ENCODE results near the gene WDHD1.
"Not testable (repeated sequence)": the region's sequence is repeated elsewhere in the genome, so short reads cannot be mapped to it uniquely, and the experiment has no call there.

The WDHD1 gene

DNA sequence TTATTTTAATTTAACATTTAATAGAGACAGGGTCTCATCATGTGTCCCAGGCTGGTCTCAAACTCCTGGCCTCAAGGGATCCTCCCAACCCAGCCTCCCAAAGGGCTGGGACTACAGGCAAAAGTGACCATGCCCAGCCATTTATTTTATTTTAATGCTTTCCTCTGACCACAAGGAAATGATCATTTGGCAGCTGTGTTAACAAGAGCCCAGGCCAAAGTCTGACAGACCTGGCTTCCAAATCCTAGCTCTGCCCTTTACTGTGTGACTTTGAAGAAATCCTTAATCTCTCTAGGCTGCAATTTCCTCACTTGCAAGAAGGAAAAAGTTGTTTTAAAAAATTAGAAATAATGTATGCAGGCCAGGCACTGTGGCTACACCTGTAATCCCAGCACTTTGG lies 107.6 kb downstream of the WDHD1 start:
- FAIRE-seq, result no peak
- DNase-seq (ENCODE audit: extremely low spot score, insufficient read length, low read depth), result no peak

GRCh38 chr14:54918427-54918826 lies 108.5 kb downstream of the WDHD1 start:
- DNase-seq (ENCODE audit: extremely low spot score, insufficient read length, low read depth), result no peak
- FAIRE-seq, result no peak

GRCh38 chr14:54916101-54916500 lies 110.8 kb downstream of the WDHD1 start:
- DNase-seq (ENCODE audit: extremely low spot score, insufficient read length, low read depth) (no peak), FAIRE-seq (no peak)

DNA sequence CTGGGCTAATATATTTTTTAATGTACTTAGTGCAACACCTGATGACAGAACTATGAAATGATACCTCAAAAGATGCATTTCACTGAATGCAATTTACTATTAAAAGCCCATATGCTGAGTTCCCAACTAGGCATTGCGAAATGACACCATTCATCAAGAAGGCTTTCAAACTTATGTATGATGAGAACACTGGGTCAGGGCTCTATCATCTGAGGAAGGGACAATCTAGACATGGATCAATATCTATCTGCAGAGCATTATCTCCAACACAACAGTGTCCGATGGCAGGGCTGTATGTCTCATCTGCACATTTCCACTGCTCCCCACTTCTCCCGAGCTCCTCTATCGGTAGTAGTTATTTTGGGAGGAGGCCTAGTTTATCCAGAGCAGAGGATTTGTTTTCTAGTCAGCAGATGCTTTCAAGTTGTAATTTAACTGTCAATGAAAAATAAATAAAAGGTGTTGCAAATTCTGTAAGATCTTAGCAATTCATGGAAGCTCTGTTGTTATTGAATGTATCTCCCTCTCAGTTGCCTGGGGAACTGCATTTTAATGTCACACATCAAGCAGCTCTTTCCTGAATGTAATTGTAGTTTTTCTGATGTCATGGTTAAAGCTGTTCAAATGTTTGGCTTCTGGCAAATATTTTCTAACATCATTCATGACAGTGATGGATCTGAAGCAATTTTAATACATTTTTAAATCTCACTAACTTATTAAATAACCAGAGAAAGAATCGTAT lies 116.9 kb downstream of the WDHD1 start:
- DNase-seq (ENCODE audit: extremely low spot score, insufficient read length, low read depth) (no peak), FAIRE-seq (no peak)

DNA sequence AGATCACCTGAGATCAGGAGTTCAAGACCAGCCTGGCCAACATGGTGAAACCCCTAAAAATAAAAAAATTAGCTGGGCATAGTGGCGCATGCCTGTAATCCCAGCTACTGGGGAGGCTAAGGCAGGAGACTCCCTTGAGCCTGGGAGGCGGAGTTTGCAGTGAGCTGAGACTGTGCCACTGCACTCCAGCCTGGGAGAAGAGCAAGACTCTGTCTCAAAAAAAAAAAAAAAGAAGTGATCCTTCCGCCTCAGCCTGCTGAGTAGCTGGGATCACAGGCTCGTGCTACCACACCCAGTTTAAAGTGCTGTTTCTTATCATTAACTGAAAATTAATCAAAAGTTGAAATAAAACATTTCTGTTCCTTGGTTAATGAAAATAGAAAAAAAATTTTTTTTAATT lies 117.9 kb downstream of the WDHD1 start:
- not testable (repeated sequence) for DNase-seq (ENCODE audit: extremely low spot score, insufficient read length, low read depth); FAIRE-seq

- peak; percentile 83 for FAIRE-seq
- no peak for DNase-seq (ENCODE audit: extremely low spot score, insufficient read length, low read depth)
Measured at GRCh38 chr14:54908190-54908589, 118.7 kb downstream of the WDHD1 start.

DNA sequence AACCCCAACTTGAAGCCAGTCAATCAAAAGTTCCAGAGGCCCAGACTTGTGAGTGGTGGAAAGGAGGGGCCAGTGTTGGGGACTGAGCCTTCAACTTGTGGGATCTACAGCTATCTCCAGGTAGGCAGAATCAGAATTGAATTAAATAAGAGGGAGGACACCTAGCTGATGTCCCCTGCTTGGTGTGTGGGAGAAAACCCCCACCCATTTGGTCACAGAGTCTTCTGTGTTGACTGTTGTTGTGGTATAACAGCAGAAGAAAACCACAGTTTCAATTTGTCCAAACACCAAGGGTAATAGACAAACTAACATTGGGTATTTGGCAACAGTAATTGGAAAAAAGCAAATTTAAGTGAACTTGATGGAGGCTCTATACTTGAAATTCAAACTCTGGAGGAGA lies 120.8 kb downstream of the WDHD1 start:
- DNase-seq (ENCODE audit: extremely low spot score, insufficient read length, low read depth) (no peak), FAIRE-seq (no peak)

GRCh38 chr14:54902521-54903420 lies 124.1 kb downstream of the WDHD1 start, which contains the start of gene GCH1:
Gene GCH1, minus strand, starts transcription at chr14:54902826. Its CDS starts 163 bp downstream, at chr14:54902663.
- FAIRE-seq, result peak; percentile 82
- DNase-seq (ENCODE audit: extremely low spot score, insufficient read length, low read depth), result peak; percentile 65

GRCh38 chr14:54902143-54902520 lies 124.8 kb downstream of the WDHD1 start:
- peak; percentile 45 for FAIRE-seq
- DNase-seq (ENCODE audit: extremely low spot score, insufficient read length, low read depth), result no peak

- no peak for DNase-seq (ENCODE audit: extremely low spot score, insufficient read length, low read depth)
- FAIRE-seq, result no peak
Measured at GRCh38 chr14:54901380-54902142, 125.3 kb downstream of the WDHD1 start.

- DNase-seq (ENCODE audit: extremely low spot score, insufficient read length, low read depth), result no peak
- no peak for FAIRE-seq
Measured at GRCh38 chr14:54899573-54899972, 127.3 kb downstream of the WDHD1 start.

DNA sequence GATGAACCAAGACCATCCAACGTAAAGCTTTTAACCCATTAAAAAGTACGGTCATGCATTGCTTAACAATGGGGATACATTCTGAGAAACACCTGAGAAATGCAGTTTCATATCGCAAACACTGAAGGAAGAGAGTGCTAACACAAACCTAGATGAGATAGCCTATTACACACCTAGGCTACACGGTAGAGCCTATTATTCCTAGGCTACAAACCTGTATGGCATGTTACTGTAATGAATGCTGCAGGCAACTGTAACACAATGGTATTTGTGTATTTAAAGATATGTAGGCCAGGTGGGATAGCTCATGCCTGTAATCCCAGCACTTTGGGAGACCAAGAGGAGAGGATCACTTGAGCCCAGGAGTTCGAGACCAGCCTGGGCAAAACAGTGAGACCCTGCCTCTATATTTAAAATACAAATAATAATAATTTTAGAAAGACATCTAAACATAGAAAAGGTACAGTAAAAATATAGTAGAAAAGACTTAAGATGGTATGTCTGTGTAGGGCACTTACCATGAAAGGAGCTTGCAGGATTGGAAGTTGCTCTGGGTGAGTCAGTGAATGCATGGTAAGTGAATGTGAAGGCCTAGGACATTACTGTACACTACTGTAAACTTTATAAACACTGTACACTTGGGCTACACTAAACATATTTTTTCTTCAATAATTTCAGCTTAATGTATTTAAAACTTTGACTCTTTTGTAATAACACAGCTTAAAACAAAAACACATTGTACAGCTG lies 128.9 kb downstream of the WDHD1 start:
- FAIRE-seq; DNase-seq (ENCODE audit: extremely low spot score, insufficient read length, low read depth): not testable (repeated sequence)

- FAIRE-seq, result no peak
- DNase-seq (ENCODE audit: extremely low spot score, insufficient read length, low read depth), result no peak
Measured at GRCh38 chr14:54895683-54896082, 131.2 kb downstream of the WDHD1 start.

DNA sequence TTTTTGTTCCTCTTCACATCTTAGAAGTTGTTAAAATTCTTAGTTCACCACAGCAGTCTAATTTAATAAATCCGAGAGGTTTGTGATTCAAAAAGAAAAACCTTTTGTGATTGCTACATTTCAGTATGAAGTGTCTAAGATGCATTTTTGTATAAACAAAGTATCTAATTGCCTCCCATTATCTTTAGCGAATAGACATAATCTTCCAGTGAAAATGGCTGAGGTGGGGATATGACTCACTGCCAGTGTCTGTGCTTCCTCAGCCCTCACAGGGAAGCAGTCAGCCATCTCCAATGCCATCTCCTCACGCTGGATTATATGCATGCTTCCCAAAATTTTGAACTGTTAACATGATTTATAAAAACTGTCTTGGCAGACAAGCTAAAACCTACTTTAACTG lies 131.9 kb downstream of the WDHD1 start:
- DNase-seq (ENCODE audit: extremely low spot score, insufficient read length, low read depth), result no peak
- no peak for FAIRE-seq

GRCh38 chr14:54893151-54893760 lies 133.6 kb downstream of the WDHD1 start:
- FAIRE-seq, result peak; percentile 86
- DNase-seq (ENCODE audit: extremely low spot score, insufficient read length, low read depth), result no peak

DNA sequence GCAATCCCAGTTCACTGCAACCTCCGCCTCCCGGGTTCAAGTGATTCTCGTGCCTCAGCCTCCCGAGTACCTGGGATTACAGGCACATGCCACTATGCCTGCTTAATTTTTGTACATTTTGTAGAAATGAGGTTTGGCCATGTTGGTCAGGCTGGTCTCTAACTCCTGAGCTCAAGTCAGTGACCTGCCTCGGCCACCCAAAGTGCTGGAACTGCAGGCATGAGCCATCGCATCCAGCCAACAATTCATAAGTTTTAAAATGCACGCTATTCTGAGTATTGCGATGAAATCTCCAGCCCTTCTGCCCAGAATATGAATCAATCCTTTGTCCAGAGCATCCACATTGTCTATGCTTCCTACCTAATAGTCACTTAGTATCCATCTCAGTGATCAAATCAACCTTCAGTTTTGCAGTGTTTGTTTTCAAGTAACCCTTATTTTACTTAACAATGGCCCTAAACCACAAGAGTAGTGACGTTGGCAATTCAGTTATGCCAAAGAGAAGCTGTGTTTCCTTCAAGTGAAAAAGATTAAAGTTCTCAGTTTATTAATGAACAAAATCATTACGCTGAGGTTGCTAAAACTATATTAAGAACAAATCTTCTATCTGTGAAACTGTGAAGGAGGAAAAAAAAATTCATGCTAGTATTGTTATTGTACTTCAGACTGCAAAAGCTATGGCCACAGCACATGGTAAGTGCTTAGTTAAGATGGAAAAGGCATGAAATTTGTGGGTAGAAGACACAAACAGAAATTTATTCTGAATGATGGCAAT lies 135.2 kb downstream of the WDHD1 start:
- no peak for FAIRE-seq
- DNase-seq (ENCODE audit: extremely low spot score, insufficient read length, low read depth), result no peak

DNA sequence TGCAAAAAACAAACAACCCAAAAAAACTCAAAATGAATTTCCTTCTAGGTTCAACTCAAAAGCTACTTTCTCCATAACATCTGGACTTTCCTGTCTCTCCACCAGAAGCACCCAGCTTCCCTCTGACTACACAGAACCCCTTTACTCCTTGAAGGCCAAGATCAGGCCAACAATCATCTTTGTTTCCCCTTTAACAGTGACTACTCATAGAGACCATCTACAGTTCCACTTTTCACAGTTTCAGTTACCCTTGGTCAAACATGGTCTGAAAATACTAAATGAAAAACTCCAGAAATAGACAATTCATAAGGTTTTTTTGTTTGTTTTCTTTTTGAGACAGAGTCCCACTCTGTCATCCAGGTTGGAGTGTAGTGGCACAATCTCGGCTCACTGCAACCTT lies 136.1 kb downstream of the WDHD1 start:
- no peak for DNase-seq (ENCODE audit: extremely low spot score, insufficient read length, low read depth)
- peak; percentile 85 for FAIRE-seq

DNA sequence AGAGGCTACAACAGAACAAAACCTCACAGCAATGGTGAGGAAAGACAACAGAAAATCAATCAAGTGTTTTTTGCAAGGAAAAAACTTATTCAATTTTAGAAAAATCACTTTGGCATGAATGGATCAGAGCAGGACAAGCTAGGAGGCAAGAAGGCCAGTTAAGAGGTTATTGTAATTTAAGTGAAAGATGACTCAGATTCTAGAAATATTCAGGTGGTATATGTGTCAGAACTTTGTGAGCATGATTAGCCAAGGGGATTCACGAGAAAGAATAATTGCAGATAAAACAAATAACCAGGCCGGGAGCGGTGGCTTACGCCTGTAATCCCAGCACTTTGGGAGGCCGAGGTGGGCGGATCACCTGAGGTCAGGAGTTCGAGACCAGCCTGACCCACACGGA lies 137.0 kb downstream of the WDHD1 start:
- FAIRE-seq (no peak), DNase-seq (ENCODE audit: extremely low spot score, insufficient read length, low read depth) (no peak)
